Ectodermal cell (in vitro differentiated cells): ENCODE results near the gene TOR1AIP2.

Experiments
- H3K27ac ChIP-seq: 2 replicates; pipeline ENCODE4 v1.7.0; 2013; ENCODE audit warnings: mild to moderate bottlenecking, low read depth, low read length; ENCODE audit not compliant: insufficient read depth, poor library complexity, severe bottlenecking
- H3K27me3 ChIP-seq: 2 replicates; pipeline ENCODE4 v1.7.0; 2013; ENCODE audit warnings: mild to moderate bottlenecking, low read length; ENCODE audit not compliant: insufficient read depth, control insufficient read depth, poor library complexity, severe bottlenecking
- H3K36me3 ChIP-seq: one replicate; pipeline ENCODE4 v1.7.0; 2013; ENCODE audit warnings: low read length; ENCODE audit not compliant: control insufficient read depth, insufficient read depth
- H3K4me1 ChIP-seq: one replicate; pipeline ENCODE4 v1.7.0; 2013; ENCODE audit warnings: low read length; ENCODE audit not compliant: control insufficient read depth, insufficient read depth
- H3K4me3 ChIP-seq: 2 replicates; pipeline ENCODE4 v1.7.0; 2013; ENCODE audit warnings: low read depth, low read length, control low read depth; ENCODE audit not compliant: insufficient read depth
- H3K9me3 ChIP-seq: 2 replicates; pipeline ENCODE4 v1.7.0; 2013; ENCODE audit warnings: mild to moderate bottlenecking, low read length, moderate library complexity; ENCODE audit not compliant: control insufficient read depth
- WGBS, 2 experiments: methylation state at CpG; one replicate each; pipeline ENCODE4 v1.1.7; 2013; ENCODE audit warnings: missing lambda C conversion rate in 2 of 2; 5-methylcytosine and 5-hydroxymethylcytosine counted together

TOR1AIP2 gene

GRCh38 chr1:179825798-179826460, 51.7 kb downstream of the TOR1AIP2 start:
- WGBS, 2 experiments: 72 to 77% methylated on average over 13 of the region's 13 CpGs
- H3K36me3 ChIP-seq: no peaks in the 10 kb centered on the region
- H3K9me3 ChIP-seq: no peaks in the 10 kb centered on the region
- no peaks in the 10 kb centered on the region for H3K27me3 ChIP-seq
- no peak overlapping the region for H3K4me3 ChIP-seq
- H3K27ac ChIP-seq: no peak overlapping the region
- H3K4me1 ChIP-seq: no peaks in the 10 kb centered on the region

- H3K36me3 ChIP-seq: no peaks in the 10 kb centered on the region
- H3K4me3 ChIP-seq: no peak overlapping the region
- H3K27me3 ChIP-seq: no peaks in the 10 kb centered on the region
- no peaks in the 10 kb centered on the region for H3K9me3 ChIP-seq
- no peaks in the 10 kb centered on the region for H3K4me1 ChIP-seq
- 93 to 96% methylated on average over 8 of the region's 8 CpGs for WGBS, 2 experiments
- no peak overlapping the region for H3K27ac ChIP-seq
These were observed 52.4 kb downstream of the TOR1AIP2 start for GRCh38 chr1:179825206-179825605.

DNA sequence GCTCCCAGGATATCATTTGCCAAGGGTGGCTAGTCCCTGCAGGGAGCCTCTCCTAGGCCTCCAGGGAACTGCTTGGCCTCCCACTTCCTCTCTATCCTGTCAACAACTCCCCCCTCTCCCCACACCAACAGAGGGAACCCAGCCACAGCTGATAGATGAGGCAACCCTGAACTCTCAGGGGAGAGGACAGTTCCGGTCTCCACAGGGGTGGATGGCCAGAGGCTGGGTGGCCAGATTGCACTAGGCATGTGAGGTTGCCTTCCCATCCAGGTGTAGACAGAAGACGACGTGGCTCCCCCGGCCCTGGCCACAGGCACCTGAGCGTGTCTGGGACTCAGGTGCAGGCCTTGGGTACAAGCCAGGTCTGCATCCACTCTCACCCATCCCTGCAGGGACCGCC, 53.3 kb downstream of the TOR1AIP2 start:
- Histone ChIP-seq H3K4me3 (no peak overlapping the region), H3K9me3 (no peaks in the 10 kb centered on the region), H3K27ac (no peak overlapping the region), H3K27me3 (no peaks in the 10 kb centered on the region), H3K4me1 (no peaks in the 10 kb centered on the region), H3K36me3 (no peaks in the 10 kb centered on the region)
- 93 to 96% methylated on average over 6 of the region's 6 CpGs for WGBS, 2 experiments

GRCh38 chr1:179823693-179824092, 53.9 kb downstream of the TOR1AIP2 start:
- Histone ChIP-seq H3K9me3 (no peaks in the 10 kb centered on the region), H3K27ac (no peak overlapping the region)
- 88 to 95% methylated on average over 4 of the region's 4 CpGs for WGBS, 2 experiments

DNA sequence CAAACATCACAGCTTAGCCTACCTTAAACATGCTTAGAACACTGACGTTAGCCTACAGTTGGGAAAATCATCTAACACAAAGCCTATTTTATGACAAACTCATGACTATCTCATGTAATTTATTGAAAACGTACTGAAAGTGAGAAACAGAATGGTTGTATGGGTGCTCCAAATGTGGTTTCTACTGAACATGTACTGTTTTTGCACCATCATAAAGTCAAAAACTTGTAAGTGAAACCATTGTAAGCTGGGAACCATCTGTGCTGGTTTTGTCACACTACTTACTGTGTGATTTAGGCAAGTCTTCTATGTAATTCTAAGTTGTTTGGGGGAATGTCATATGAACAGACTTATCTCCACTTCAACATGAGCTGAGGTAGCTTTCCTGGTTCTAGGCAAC, 55.5 kb downstream of the TOR1AIP2 start:
- H3K27ac ChIP-seq: no peak overlapping the region
- 85 to 98% methylated on average over 2 of the region's 2 CpGs for WGBS, 2 experiments

More at GRCh38 chr1:179823693-179824092, 53.9 kb downstream of the TOR1AIP2 start:
- no peaks in the 10 kb centered on the region for H3K36me3 ChIP-seq
- H3K4me3 ChIP-seq: no peak overlapping the region
- H3K4me1 ChIP-seq: no peaks in the 10 kb centered on the region
- no peaks in the 10 kb centered on the region for H3K27me3 ChIP-seq

DNA sequence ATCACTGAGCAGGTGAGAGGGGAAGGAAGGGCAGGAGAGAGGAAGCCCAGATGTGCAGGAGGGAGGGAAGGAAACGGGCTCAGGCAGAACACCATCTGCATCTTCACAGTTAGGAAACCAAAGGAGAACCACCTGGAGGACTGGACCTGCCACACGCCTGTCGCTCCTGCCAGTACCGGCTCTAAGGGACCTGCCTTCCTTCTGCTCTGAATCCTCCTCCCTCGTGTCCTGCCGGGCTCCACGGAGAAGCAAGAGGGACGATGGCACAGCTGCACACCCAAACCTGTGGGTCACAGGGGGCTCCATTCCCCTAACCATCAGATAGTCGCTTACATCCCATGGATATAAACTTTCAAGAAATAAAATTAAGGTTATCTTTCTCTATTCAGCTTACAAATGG, 56.1 kb downstream of the TOR1AIP2 start:
- Histone ChIP-seq H3K4me1 (no peaks in the 10 kb centered on the region), H3K9me3 (no peaks in the 10 kb centered on the region), H3K27me3 (peaks cover 10% of the 10 kb centered on the region), H3K27ac (no peak overlapping the region), H3K36me3 (no peaks in the 10 kb centered on the region), H3K4me3 (no peak overlapping the region)
- WGBS, 2 experiments: 86 to 87% methylated on average over 9 of the region's 9 CpGs

More for the DNA sequence above, 55.5 kb downstream of the TOR1AIP2 start:
- Histone ChIP-seq H3K27me3 (peaks cover 7% of the 10 kb centered on the region), H3K4me3 (no peak overlapping the region), H3K9me3 (no peaks in the 10 kb centered on the region), H3K36me3 (no peaks in the 10 kb centered on the region), H3K4me1 (no peaks in the 10 kb centered on the region)

- H3K36me3 ChIP-seq: no peaks in the 10 kb centered on the region
- no peaks in the 10 kb centered on the region for H3K9me3 ChIP-seq
- 87 to 91% methylated on average over 9 of the region's 9 CpGs for WGBS, 2 experiments
- peaks cover 3% of the 10 kb centered on the region for H3K4me1 ChIP-seq
- no peak overlapping the region for H3K27ac ChIP-seq
- no peak overlapping the region for H3K4me3 ChIP-seq
- peaks cover 21% of the 10 kb centered on the region for H3K27me3 ChIP-seq
These were observed 57.2 kb downstream of the TOR1AIP2 start for GRCh38 chr1:179820226-179820970.

- peaks cover 25% of the 10 kb centered on the region for H3K27me3 ChIP-seq
- 67 to 69% methylated on average over 14 of the region's 14 CpGs for WGBS, 2 experiments
These were observed 58.8 kb downstream of the TOR1AIP2 start for GRCh38 chr1:179818743-179819173.

DNA sequence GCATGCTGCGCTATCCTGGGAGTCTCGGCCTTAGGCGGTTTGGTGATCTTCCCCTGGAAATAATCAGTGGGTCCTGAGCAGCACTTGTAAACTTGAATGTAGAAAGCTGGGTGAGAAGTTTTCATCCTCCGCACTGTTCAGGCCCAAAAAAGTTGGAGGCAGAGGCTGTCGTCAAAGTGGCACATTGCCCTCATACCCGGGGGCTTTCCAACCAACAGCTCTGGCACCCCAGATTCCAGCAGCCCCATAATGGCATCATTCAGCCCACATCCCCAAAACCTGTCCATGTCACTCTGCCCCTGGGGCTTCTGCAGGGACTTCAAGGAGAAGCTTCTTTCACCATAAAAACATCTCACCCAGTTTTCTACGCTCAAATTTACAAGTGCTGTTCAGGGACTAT, 59.3 kb downstream of the TOR1AIP2 start:
- peaks cover 25% of the 10 kb centered on the region for H3K27me3 ChIP-seq
- no peaks in the 10 kb centered on the region for H3K9me3 ChIP-seq
- H3K4me1 ChIP-seq: peaks cover 8% of the 10 kb centered on the region
- H3K4me3 ChIP-seq: no peak overlapping the region
- 94% methylated on average over 7 of the region's 7 CpGs for WGBS, 2 experiments
- no peak overlapping the region for H3K27ac ChIP-seq
- H3K36me3 ChIP-seq: no peaks in the 10 kb centered on the region

More at GRCh38 chr1:179818743-179819173, 58.8 kb downstream of the TOR1AIP2 start:
- no peak overlapping the region for H3K4me3 ChIP-seq
- H3K9me3 ChIP-seq: no peaks in the 10 kb centered on the region
- H3K27ac ChIP-seq: no peak overlapping the region
- peaks cover 8% of the 10 kb centered on the region for H3K4me1 ChIP-seq
- no peaks in the 10 kb centered on the region for H3K36me3 ChIP-seq

- Histone ChIP-seq H3K4me3 (no peak overlapping the region), H3K4me1 (peaks cover 8% of the 10 kb centered on the region), H3K9me3 (no peaks in the 10 kb centered on the region), H3K36me3 (no peaks in the 10 kb centered on the region), H3K27ac (no peak overlapping the region), H3K27me3 (peaks cover 25% of the 10 kb centered on the region)
- 87 to 89% methylated on average over 8 of the region's 8 CpGs for WGBS, 2 experiments
These were observed 59.8 kb downstream of the TOR1AIP2 start for GRCh38 chr1:179817789-179818188.
